PFSK-1 (cell line): ENCODE results near the gene SINHCAF.

Experiments used
- POLR2AphosphoS5 ChIP-seq: IDR thresholded peaks from 2 replicates; pipeline ENCODE4 v1.6.1; 2012; ENCODE audit warnings: low read depth, mild to moderate bottlenecking, control low read depth, low read length, moderate library complexity
- SIN3A ChIP-seq: IDR thresholded peaks from 2 replicates; pipeline ENCODE4 v1.6.1; 2012; ENCODE audit warnings: mild to moderate bottlenecking, low read length, moderate library complexity, borderline replicate concordance; ENCODE audit not compliant: insufficient read depth
- TAF1 ChIP-seq: IDR thresholded peaks from 2 replicates; pipeline ENCODE4 v1.6.1; 2012; ENCODE audit warnings: low read length, control low read depth, borderline replicate concordance; ENCODE audit not compliant: insufficient read depth
- TF ChIP-seq, protein P1 (sequence below), 2 experiments: IDR thresholded peaks; 2 replicates each; pipeline versions ENCODE4 v1.6.1 to v1.8.0; 2011 to 2012; ENCODE audit warnings: low read depth in 2 of 2, low read length in 2 of 2, control low read depth in 1 of 2, inconsistent platforms in 1 of 2, mild to moderate bottlenecking in 1 of 2, moderate library complexity in 1 of 2; ENCODE audit not compliant: insufficient read depth in 1 of 2

DNA sequence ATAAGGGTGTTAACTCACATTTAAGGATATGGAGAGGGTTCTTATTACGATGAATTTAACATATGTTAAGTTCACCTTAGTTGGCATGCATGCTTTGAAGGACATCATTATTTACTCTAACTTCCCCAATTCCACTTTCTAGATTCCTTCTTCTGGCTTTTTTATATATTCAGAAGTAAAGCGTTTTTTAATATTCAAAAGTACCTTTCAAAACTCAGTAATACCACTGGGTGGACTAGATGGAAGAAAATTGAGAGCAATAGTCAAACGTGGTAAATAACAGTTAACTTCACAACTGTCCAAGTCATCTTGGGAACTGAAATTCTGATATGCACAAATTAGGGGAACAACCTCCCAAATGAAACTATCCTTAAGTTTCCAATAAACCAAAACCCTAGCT, 9.1 kb downstream of the SINHCAF start:
- TF ChIP-seq POLR2AphosphoS5 = no peak
- TF ChIP-seq SIN3A = no peak
- TF ChIP-seq, protein P1, sequence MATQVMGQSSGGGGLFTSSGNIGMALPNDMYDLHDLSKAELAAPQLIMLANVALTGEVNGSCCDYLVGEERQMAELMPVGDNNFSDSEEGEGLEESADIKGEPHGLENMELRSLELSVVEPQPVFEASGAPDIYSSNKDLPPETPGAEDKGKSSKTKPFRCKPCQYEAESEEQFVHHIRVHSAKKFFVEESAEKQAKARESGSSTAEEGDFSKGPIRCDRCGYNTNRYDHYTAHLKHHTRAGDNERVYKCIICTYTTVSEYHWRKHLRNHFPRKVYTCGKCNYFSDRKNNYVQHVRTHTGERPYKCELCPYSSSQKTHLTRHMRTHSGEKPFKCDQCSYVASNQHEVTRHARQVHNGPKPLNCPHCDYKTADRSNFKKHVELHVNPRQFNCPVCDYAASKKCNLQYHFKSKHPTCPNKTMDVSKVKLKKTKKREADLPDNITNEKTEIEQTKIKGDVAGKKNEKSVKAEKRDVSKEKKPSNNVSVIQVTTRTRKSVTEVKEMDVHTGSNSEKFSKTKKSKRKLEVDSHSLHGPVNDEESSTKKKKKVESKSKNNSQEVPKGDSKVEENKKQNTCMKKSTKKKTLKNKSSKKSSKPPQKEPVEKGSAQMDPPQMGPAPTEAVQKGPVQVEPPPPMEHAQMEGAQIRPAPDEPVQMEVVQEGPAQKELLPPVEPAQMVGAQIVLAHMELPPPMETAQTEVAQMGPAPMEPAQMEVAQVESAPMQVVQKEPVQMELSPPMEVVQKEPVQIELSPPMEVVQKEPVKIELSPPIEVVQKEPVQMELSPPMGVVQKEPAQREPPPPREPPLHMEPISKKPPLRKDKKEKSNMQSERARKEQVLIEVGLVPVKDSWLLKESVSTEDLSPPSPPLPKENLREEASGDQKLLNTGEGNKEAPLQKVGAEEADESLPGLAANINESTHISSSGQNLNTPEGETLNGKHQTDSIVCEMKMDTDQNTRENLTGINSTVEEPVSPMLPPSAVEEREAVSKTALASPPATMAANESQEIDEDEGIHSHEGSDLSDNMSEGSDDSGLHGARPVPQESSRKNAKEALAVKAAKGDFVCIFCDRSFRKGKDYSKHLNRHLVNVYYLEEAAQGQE (IDR thresholded peaks at IDR 0.05; ENCODE audit: insufficient read depth in 1 of 2, low read depth in 2 of 2, low read length in 2 of 2) = no peak
- TF ChIP-seq TAF1 = no peak
